ENCODE results near the gene TRIM58. TPM values are rescaled to one million over a fixed set of nuclear protein-coding genes. Genes with fewer than 3 reads are reported as not detected.

Gene TRIM58
- total RNA-seq, 2 donors from 2014 or later: 0.14 to 0.99 TPM

DNA sequence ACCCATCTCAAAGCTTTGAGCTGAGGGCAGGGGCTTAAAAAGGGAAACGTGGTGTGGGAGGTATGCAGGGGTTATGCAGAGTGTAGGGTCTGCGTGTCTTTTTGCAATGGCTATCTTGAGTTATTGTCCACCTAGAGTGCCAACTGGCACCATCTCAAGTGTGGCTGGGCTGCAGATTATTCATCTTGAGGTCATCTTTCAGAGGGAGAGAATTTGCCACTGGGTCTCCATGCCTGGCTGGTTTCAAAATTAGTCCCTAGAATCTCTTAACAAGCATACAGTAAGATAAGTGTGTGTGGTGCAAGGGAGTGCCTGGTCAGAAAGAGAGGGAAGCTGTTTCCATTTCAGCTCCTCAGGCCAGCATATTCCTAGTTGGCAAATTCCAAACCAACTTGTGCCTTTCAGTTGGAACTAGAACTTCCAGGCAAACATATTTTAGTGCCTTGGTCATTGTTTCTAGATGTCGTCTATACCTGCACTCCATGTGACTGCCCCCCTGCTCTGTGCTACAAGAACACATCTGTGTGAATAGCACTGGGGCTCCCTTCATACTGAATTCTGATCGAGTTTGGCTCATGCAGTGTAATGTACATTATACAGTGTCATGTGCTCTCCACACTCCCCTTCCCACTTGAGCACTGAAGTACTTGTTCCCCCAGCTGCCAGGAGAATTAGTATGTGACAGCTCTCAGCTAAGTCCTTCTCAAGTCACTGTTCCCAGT lies 58.1 kb downstream of the TRIM58 start:
- TF ChIP-seq, protein P1, sequence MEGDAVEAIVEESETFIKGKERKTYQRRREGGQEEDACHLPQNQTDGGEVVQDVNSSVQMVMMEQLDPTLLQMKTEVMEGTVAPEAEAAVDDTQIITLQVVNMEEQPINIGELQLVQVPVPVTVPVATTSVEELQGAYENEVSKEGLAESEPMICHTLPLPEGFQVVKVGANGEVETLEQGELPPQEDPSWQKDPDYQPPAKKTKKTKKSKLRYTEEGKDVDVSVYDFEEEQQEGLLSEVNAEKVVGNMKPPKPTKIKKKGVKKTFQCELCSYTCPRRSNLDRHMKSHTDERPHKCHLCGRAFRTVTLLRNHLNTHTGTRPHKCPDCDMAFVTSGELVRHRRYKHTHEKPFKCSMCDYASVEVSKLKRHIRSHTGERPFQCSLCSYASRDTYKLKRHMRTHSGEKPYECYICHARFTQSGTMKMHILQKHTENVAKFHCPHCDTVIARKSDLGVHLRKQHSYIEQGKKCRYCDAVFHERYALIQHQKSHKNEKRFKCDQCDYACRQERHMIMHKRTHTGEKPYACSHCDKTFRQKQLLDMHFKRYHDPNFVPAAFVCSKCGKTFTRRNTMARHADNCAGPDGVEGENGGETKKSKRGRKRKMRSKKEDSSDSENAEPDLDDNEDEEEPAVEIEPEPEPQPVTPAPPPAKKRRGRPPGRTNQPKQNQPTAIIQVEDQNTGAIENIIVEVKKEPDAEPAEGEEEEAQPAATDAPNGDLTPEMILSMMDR (IDR thresholded peaks at IDR 0.05): no peak
- Histone ChIP-seq H3K4me3 (no peak overlapping the region), H3K27me3 (replicated peaks; ENCODE audit: insufficient read depth) (no peaks in the 10 kb centered on the region), H3K4me1 (ENCODE audit: control insufficient read depth in 1 of 2, low read depth in 2 of 2) (no peaks in the 10 kb centered on the region), H3K27ac (no peak overlapping the region), H3K36me3 (no peaks in the 10 kb centered on the region), H3K9me3 (no peaks in the 10 kb centered on the region)
- no peak for ATAC-seq (ENCODE audit: insufficient number of reproducible peaks, low FRiP score, low read depth)
- DNase-seq (ENCODE audit: low spot score): no peak

DNA sequence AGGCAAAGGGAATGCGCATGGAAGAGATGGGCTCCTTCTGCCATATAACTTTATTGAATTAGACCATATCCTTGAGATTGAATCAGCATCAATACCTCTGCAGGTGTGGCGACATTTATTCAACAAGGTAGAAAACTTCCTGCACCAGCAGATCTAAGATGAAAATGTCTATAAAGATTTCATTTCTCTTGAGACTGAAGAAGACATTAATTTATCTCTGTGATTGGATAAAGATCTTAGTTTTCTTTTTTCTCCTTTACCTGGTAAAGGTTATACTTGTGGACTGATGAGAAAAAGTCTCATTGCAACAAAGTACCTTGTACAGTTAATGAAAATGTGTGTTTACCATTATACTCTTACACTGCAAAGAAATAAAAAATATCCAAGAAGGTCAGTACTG lies 63.0 kb downstream of the TRIM58 start, which contains the start of gene OR2T8:
OR2T8 (plus strand) TSS at position 301 of the 400 bp plus-strand sequence. CDS start 766 bp downstream, outside the sequence.
- Histone ChIP-seq H3K27ac (no peak within 1 kb of the TSS), H3K4me3 (no peak within 1 kb of the TSS), H3K27me3 (replicated peaks; ENCODE audit: insufficient read depth) (no peaks in the 10 kb centered on the region), H3K9me3 (no peaks in the 10 kb centered on the region), H3K36me3 (no peaks in the 10 kb centered on the region), H3K4me1 (ENCODE audit: control insufficient read depth in 1 of 2, low read depth in 2 of 2) (no peaks in the 10 kb centered on the region)
- TF ChIP-seq, protein P1 (IDR thresholded peaks at IDR 0.05): no peak
- DNase-seq (ENCODE audit: low spot score) (no peak), ATAC-seq (ENCODE audit: insufficient number of reproducible peaks, low FRiP score, low read depth) (no peak)

DNA sequence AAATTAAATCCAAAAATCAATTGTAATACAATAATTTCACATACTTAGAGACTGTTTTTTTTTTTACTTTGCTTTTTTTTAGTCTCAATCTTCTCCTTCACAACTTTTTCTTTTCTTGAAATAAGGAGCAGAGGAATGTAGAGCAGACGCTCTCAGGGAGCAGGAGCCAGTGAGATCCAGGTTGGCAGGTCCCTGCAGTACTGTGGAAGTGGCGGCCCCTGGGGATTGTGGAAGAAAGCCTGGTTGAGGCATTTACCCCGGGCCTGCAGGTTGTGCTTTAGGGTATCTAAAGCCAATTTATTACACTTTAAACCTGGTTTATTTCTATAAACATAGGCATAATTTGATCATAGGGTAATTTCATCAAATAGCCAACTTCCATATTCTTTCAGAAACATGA lies 67.0 kb downstream of the TRIM58 start:
- Histone ChIP-seq H3K4me1 (ENCODE audit: control insufficient read depth in 1 of 2, low read depth in 2 of 2) (no peaks in the 10 kb centered on the region), H3K9me3 (no peaks in the 10 kb centered on the region), H3K4me3 (no peak overlapping the region), H3K27me3 (replicated peaks; ENCODE audit: insufficient read depth) (no peaks in the 10 kb centered on the region), H3K36me3 (no peaks in the 10 kb centered on the region), H3K27ac (no peak overlapping the region)
- DNase-seq (ENCODE audit: low spot score) (no peak), ATAC-seq (ENCODE audit: insufficient number of reproducible peaks, low FRiP score, low read depth) (no peak)
- TF ChIP-seq, protein P1 (IDR thresholded peaks at IDR 0.05): no peak

DNA sequence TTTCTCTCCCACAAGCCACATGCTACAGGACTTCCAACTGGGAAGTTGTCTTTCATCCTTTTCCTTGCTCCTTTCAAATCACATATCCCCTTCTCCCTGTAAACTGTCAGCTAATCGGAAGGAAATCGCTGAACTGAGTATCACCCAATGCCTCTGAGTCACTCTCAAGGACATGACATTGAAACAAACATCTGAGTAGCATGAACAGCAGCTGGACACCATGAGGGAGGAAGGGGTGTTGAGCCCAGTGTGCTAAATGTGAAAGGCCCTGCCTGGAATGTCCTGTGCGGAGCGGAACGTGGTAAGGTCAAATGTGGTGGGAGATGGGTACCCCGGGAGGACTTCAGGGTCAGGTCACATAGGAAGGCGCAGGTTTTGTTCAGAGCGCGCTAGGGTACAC lies 67.9 kb downstream of the TRIM58 start, which contains the start of gene OR2AJ1:
OR2AJ1 (plus strand) TSS at position 22 of the 400 bp plus-strand sequence. CDS start 8,880 bp downstream, outside the sequence.
- Histone ChIP-seq H3K4me3 (no peak within 1 kb of the TSS), H3K27ac (no peak within 1 kb of the TSS), H3K9me3 (no peaks in the 10 kb centered on the region), H3K36me3 (no peaks in the 10 kb centered on the region), H3K4me1 (ENCODE audit: control insufficient read depth in 1 of 2, low read depth in 2 of 2) (no peaks in the 10 kb centered on the region), H3K27me3 (replicated peaks; ENCODE audit: insufficient read depth) (no peaks in the 10 kb centered on the region)
- TF ChIP-seq, protein P1 (IDR thresholded peaks at IDR 0.05): no peak
- ATAC-seq (ENCODE audit: insufficient number of reproducible peaks, low FRiP score, low read depth): no peak
- DNase-seq (ENCODE audit: low spot score): no peak

Other genes starting within 250 kb of the TRIM58 start
- not detected for gene OR13G1, start 177.4 kb upstream of the TRIM58 start, total RNA-seq
- not detected for gene OR6F1, start 140.5 kb upstream of the TRIM58 start, total RNA-seq
- gene OR14K1, start 118.6 kb upstream of the TRIM58 start, total RNA-seq: not detected
- gene OR14A2, start 109.0 kb upstream of the TRIM58 start, total RNA-seq: not detected
- gene OR1C1, start 96.6 kb upstream of the TRIM58 start, total RNA-seq: not detected
- not detected for gene OR14A16, start 33.1 kb upstream of the TRIM58 start, total RNA-seq
- not detected for gene OR11L1, start 15.3 kb upstream of the TRIM58 start, total RNA-seq
- not detected for gene OR2W3, start 38.4 kb downstream of the TRIM58 start, total RNA-seq
- gene OR2T8, start 63.1 kb downstream of the TRIM58 start, total RNA-seq: not detected
- not detected for gene OR2AJ1, start 67.7 kb downstream of the TRIM58 start, total RNA-seq
- not detected for gene OR2L8, start 91.7 kb downstream of the TRIM58 start, total RNA-seq
- not detected for gene OR2AK2, start 108.0 kb downstream of the TRIM58 start, total RNA-seq
- not detected for gene OR2L5, start 156.5 kb downstream of the TRIM58 start, total RNA-seq
- gene OR2L2, start 172.9 kb downstream of the TRIM58 start, total RNA-seq: not detected
- not detected for gene OR2L3, start 189.6 kb downstream of the TRIM58 start, total RNA-seq
- gene OR2L13, start 238.0 kb downstream of the TRIM58 start, total RNA-seq: not detected

All from thoracic aorta (tissue), 2 donors.